SU-DHL-6 (cell line): ENCODE data around the gene PDCD5.

Source experiments
- H2AFZ ChIP-seq: fragments of 200-600 bp; sonication (generic); 2 replicates; pipeline ENCODE4 v1.6.1; 2014; ENCODE audit warnings: low read depth, mild to moderate bottlenecking, moderate library complexity, mixed read lengths, antibody characterized with exemption, low read length; ENCODE audit not compliant: severe bottlenecking
- H3F3A ChIP-seq: fragments of 200-600 bp; shearing (Covaris generic); 2 replicates; pipeline ENCODE4 v1.6.0; 2016; ENCODE audit warnings: antibody characterized with exemption, mild to moderate bottlenecking; ENCODE audit not compliant: insufficient read depth
- H3K27ac ChIP-seq: fragments of 200-600 bp; sonication (generic); 2 replicates; pipeline ENCODE4 v1.5.1; 2016; ENCODE audit warnings: low read depth, mild to moderate bottlenecking, low read length, moderate library complexity, mixed read lengths
- H3K27me3 ChIP-seq: fragments of 200-600 bp; sonication (generic), shearing (Covaris generic); 2 replicates; pipeline ENCODE4 v1.6.0; 2014; ENCODE audit warnings: mild to moderate bottlenecking, low read length
- H3K36me3 ChIP-seq: fragments of 200-600 bp; sonication (generic); 2 replicates; pipeline ENCODE4 v1.6.1; 2014; ENCODE audit warnings: mild to moderate bottlenecking, low read length, mixed read lengths
- H3K4me2 ChIP-seq: fragments of 300-600, 200-600 bp; shearing (Covaris generic), sonication (generic); 2 replicates; pipeline ENCODE4 v1.6.0; 2014; ENCODE audit warnings: low read length, low read depth, mild to moderate bottlenecking; ENCODE audit not compliant: poor library complexity, severe bottlenecking
- H3K4me3 ChIP-seq: fragments of 200-600 bp; sonication (generic); 2 replicates; pipeline ENCODE4 v1.5.1; 2014; ENCODE audit warnings: antibody characterized with exemption, low read length, mild to moderate bottlenecking, mixed read lengths; ENCODE audit not compliant: insufficient read depth, poor library complexity, severe bottlenecking
- H3K79me2 ChIP-seq: fragments of 200-600 bp; sonication (generic); 2 replicates; pipeline ENCODE4 v1.6.1; 2014; ENCODE audit warnings: mild to moderate bottlenecking, low read length, moderate library complexity; ENCODE audit not compliant: insufficient read depth
- H3K9ac ChIP-seq: fragments of 200-600 bp; sonication (generic); 2 replicates; pipeline ENCODE4 v1.7.0; 2014; ENCODE audit warnings: mild to moderate bottlenecking, low read length
- H3K9me2 ChIP-seq: fragments of 200-600 bp; sonication (generic); replicated peaks from 2 replicates; pipeline ENCODE4 v1.6.1; 2014; ENCODE audit warnings: low read length; ENCODE audit not compliant: insufficient read depth
- H3K9me3 ChIP-seq: fragments of 200-600 bp; sonication (generic); 2 replicates; pipeline ENCODE4 v1.6.1; 2014; ENCODE audit warnings: low read length, mixed read lengths; ENCODE audit not compliant: insufficient read depth
- H4K20me1 ChIP-seq: fragments of 200-600 bp; sonication (generic); 2 replicates; pipeline ENCODE4 v1.6.1; 2014; ENCODE audit warnings: low read depth, mild to moderate bottlenecking, antibody characterized with exemption, low read length, moderate library complexity, mixed read lengths
- CTCF ChIP-seq: fragments of 200-600 bp; sonication (generic); IDR thresholded peaks from one replicate; pipeline ENCODE4 v1.5.1; 2017; ENCODE audit warnings: antibody characterized with exemption, mild to moderate bottlenecking, low read length, moderate library complexity; ENCODE audit not compliant: insufficient read depth, poor library complexity, severe bottlenecking
- EZH2phosphoT487 ChIP-seq: fragments of 200-600 bp; sonication (generic), shearing (Covaris generic); conservative IDR thresholded peaks from 2 replicates; pipeline ENCODE4 v1.6.1; 2018; ENCODE audit warnings: mild to moderate bottlenecking, antibody characterized with exemption, low read length, moderate library complexity, mixed read lengths

Gene PDCD5

GRCh38 chr19:32543115-32543900 is 37.7 kb upstream of the PDCD5 start:
- Histone ChIP-seq H3K4me3 (no peak overlapping the region), H3K9me2 (no peaks in the 10 kb centered on the region), H3K79me2 (no peaks in the 10 kb centered on the region), H2AFZ (no peak overlapping the region), H3K9ac (no peak overlapping the region), H3K36me3 (no peaks in the 10 kb centered on the region), H3K9me3 (no peaks in the 10 kb centered on the region), H3K27me3 (no peaks in the 10 kb centered on the region), H3K4me2 (no peak overlapping the region), H3F3A (no peaks in the 10 kb centered on the region), H4K20me1 (no peaks in the 10 kb centered on the region), H3K27ac (no peak overlapping the region)
- TF ChIP-seq CTCF, result no peak
- no peak for TF ChIP-seq EZH2phosphoT487

- Histone ChIP-seq H2AFZ (no peak overlapping the region), H3K27ac (no peak overlapping the region), H3K36me3 (no peaks in the 10 kb centered on the region), H3K9me3 (no peaks in the 10 kb centered on the region), H3K27me3 (no peaks in the 10 kb centered on the region), H3F3A (no peaks in the 10 kb centered on the region), H3K9me2 (no peaks in the 10 kb centered on the region), H3K4me3 (no peak overlapping the region), H3K9ac (no peak overlapping the region), H3K4me2 (no peak overlapping the region), H3K79me2 (no peaks in the 10 kb centered on the region), H4K20me1 (no peaks in the 10 kb centered on the region)
- TF ChIP-seq EZH2phosphoT487 (no peak), CTCF (no peak)
These were observed 36.1 kb upstream of the PDCD5 start for GRCh38 chr19:32544917-32545316.

- Histone ChIP-seq H3K9ac (no peak overlapping the region), H3K36me3 (no peaks in the 10 kb centered on the region), H3K27ac (no peak overlapping the region), H3K9me2 (no peaks in the 10 kb centered on the region), H3K79me2 (no peaks in the 10 kb centered on the region), H3K9me3 (no peaks in the 10 kb centered on the region), H3F3A (no peaks in the 10 kb centered on the region; the same call in 1 of the 2 replicates), H3K27me3 (no peaks in the 10 kb centered on the region), H3K4me2 (no peak overlapping the region), H4K20me1 (no peaks in the 10 kb centered on the region), H3K4me3 (no peak overlapping the region), H2AFZ (no peak overlapping the region)
- no peak for TF ChIP-seq EZH2phosphoT487
- no peak for TF ChIP-seq CTCF
These were observed 30.3 kb upstream of the PDCD5 start for GRCh38 chr19:32550666-32551065.
